ENCODE data around the gene MLIP.

The MLIP gene

GRCh38 chr6:54262499-54262898, 151.3 kb downstream of the MLIP start:
- H3K4me3 ChIP-seq (ENCODE audit: low read depth, low read length), result no peak overlapping the region
- DNase-seq (ENCODE audit: low read depth), result no peak
- TF ChIP-seq, protein P1, sequence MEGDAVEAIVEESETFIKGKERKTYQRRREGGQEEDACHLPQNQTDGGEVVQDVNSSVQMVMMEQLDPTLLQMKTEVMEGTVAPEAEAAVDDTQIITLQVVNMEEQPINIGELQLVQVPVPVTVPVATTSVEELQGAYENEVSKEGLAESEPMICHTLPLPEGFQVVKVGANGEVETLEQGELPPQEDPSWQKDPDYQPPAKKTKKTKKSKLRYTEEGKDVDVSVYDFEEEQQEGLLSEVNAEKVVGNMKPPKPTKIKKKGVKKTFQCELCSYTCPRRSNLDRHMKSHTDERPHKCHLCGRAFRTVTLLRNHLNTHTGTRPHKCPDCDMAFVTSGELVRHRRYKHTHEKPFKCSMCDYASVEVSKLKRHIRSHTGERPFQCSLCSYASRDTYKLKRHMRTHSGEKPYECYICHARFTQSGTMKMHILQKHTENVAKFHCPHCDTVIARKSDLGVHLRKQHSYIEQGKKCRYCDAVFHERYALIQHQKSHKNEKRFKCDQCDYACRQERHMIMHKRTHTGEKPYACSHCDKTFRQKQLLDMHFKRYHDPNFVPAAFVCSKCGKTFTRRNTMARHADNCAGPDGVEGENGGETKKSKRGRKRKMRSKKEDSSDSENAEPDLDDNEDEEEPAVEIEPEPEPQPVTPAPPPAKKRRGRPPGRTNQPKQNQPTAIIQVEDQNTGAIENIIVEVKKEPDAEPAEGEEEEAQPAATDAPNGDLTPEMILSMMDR (IDR thresholded peaks at IDR 0.05; ENCODE audit: control insufficient read depth, extremely low read depth, insufficient read depth), result no peak

DNA sequence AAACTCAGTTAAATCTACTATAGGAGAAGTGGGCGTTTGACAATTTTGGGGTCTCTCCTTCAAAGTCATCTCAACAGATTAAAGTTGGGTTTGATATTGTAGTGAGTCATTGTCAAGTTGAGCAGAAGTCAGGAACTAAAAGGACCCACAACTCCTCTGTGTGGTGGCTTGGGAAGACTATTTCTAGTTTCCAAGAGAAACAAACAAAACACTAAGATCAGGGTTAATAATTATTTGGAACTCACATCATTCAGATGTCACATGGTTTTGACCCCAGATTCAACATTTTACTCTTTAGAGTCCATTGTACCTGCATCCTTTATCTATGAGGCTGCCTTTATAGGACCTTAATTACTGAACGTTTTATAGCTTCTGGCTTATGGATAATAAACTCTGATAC, 151.7 kb downstream of the MLIP start:
- TF ChIP-seq, protein P1 (IDR thresholded peaks at IDR 0.05; ENCODE audit: control insufficient read depth, extremely low read depth, insufficient read depth), result no peak
- H3K4me3 ChIP-seq (ENCODE audit: low read depth, low read length), result no peak overlapping the region
- no peak for DNase-seq (ENCODE audit: low read depth)

DNA sequence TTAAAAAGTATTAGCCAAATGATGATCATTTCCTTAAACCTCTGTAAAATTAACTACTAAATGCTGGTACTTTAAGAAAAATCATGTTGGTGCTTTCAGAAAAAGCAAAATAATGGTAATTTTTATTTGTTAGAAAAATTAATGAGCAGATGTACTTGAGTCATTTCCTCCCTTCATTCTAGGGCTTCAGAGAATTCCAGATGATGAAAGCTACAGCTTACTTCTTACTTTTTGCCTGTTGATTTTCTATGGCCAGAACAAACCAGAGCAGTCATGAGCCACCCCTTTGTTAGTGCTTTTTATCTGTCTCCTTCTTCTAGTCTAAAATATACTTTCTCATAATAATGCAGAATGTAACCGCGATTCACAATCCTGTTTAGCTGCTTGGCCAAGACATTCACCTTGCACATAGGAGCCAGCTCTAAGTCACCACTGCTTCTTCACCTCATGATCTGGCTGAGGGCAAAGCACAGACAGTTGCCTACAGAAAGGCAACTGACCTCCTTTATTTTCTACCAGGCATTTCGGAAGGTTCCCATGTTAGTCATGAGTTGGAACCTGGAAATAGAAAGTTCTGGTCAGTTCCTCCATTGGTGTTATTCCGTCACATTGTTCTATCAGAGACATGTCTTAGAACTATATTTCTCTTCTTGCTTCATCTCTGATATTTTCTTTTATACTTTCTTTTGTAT, 153.5 kb downstream of the MLIP start:
- no peak overlapping the region for H3K4me3 ChIP-seq (ENCODE audit: low read depth, low read length)
- no peak for DNase-seq (ENCODE audit: low read depth)
- TF ChIP-seq, protein P1 (IDR thresholded peaks at IDR 0.05; ENCODE audit: control insufficient read depth, extremely low read depth, insufficient read depth), result no peak

- DNase-seq (ENCODE audit: low read depth), result no peak
- TF ChIP-seq, protein P1 (IDR thresholded peaks at IDR 0.05; ENCODE audit: control insufficient read depth, extremely low read depth, insufficient read depth), result no peak
- H3K4me3 ChIP-seq (ENCODE audit: low read depth, low read length), result no peak overlapping the region
These were observed 155.2 kb downstream of the MLIP start for GRCh38 chr6:54266400-54266923.

GRCh38 chr6:54267798-54268197, 156.6 kb downstream of the MLIP start:
- no peak overlapping the region for H3K4me3 ChIP-seq (ENCODE audit: low read depth, low read length)
- DNase-seq (ENCODE audit: low read depth), result no peak
- TF ChIP-seq, protein P1 (IDR thresholded peaks at IDR 0.05; ENCODE audit: control insufficient read depth, extremely low read depth, insufficient read depth), result peak; percentile 57

GRCh38 chr6:54273214-54273820, 162.1 kb downstream of the MLIP start:
- no peak for DNase-seq (ENCODE audit: low read depth)
- no peak overlapping the region for H3K4me3 ChIP-seq (ENCODE audit: low read depth, low read length)
- TF ChIP-seq, protein P1 (IDR thresholded peaks at IDR 0.05; ENCODE audit: control insufficient read depth, extremely low read depth, insufficient read depth), result no peak

Data from LNCaP clone FGC (cell line).